ENCODE measurements around the gene MIOX. TPM values are rescaled to one million over a fixed set of nuclear protein-coding genes. Genes with fewer than 3 reads are reported as not detected.
A peak's percentile ranks its signal among the peaks of the same experiment; 100 is the strongest.

The MIOX gene
- total and polyA plus RNA-seq, 10 of the 15 experiments (the other 5 are each of a cell fraction or from before 2014, with no cell fraction given) = 0.10 to 0.31 TPM; not detected in 8

DNA sequence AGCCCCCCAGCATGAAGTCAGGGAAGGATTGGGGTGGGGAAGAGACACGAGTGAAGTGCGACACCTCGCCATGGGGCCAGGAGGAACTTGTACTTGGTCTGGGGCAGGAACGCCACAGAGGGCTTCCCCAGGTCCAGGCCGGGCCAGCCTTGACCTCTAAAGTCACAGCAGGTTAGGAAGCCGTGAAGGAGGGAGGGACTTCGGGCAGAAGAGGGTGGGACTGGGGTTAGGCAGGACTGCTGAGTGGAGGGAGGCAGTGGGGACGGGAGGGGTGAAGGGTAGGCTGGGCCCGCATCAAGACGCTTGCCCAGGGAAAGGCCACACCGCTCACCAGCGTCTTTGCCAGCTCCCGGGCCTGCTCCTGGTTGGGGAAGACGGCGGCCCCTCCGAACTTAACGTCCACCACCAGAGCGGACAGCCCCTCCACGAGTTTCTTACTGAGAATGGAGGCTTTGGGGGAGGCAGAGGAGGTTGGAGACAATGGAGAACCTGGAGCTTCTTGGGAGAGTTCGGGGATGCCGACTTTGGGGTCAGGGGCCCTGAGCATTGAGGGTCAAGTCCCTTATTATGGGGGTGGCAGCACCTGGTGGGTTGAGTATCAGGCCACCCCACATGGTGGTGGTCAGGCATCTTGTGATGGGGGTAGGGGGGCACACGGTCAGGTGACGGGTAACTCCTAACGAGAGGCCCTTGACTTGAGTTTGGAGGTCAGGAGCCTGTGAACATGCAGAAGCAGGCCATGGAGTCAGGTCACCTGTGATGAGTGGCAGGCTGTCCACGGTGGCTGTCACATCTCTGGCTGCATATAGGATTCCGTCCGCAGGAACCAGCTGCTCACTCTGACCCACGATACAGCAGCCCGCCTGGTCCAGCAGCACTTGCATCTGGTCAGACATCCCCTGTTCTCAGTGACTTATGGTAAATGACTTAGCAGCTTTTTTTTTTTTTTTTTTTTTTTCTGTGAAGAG lies 40.5 kb downstream of the MIOX start (continued):
- TF ChIP-seq NR2C1 (IDR thresholded peaks at IDR 0.05) (no peak), ASH2L (IDR thresholded peaks at IDR 0.05; ENCODE audit: borderline replicate concordance, low read depth) (no peak), HDGF (IDR thresholded peaks at IDR 0.05) (peak; percentile 96), EP300 (IDR thresholded peaks at IDR 0.05; ENCODE audit: borderline replicate concordance in 1 of 2, control insufficient read depth in 1 of 2, low read depth in 2 of 2, low read length in 2 of 2) (no peak), YY1 (IDR thresholded peaks at IDR 0.05; ENCODE audit: low read depth, low read length) (no peak), GATAD2B (conservative IDR thresholded peaks at IDR 0.05; ENCODE audit: low read depth) (no peak), STAT1 (conservative IDR thresholded peaks at IDR 0.05) (no peak), ZNF622 (IDR thresholded peaks at IDR 0.05) (no peak), RFX5 (IDR thresholded peaks at IDR 0.05; ENCODE audit: low read depth, low read length) (no peak), KAT2A (conservative IDR thresholded peaks at IDR 0.05; ENCODE audit: control insufficient read depth, low read depth, low read length) (no peak), ETV6 (conservative IDR thresholded peaks at IDR 0.05 in 1 of 2, IDR thresholded peaks at IDR 0.05 in 1 of 2; ENCODE audit: borderline replicate concordance in 1 of 2, low read depth in 1 of 2) (no peak), ZNF274 (IDR thresholded peaks at IDR 0.05; ENCODE audit: insufficient read depth, insufficient read length) (no peak), IKZF2 (IDR thresholded peaks at IDR 0.05) (no peak; a peak in 1 of 4 replicates), PML (IDR thresholded peaks at IDR 0.05; ENCODE audit: low read length) (no peak), SRF (IDR thresholded peaks at IDR 0.05; ENCODE audit: low read depth in 2 of 2, low read length in 2 of 2) (no peak), BHLHE40 (IDR thresholded peaks at IDR 0.05; ENCODE audit: borderline replicate concordance in 1 of 2, low read depth in 2 of 2, low read length in 1 of 2) (peak in 1 of 2 experiments; percentile 25; a peak in 1 of 4 replicates), HDAC2 (IDR thresholded peaks at IDR 0.05) (no peak), SIN3A (IDR thresholded peaks at IDR 0.05; ENCODE audit: low read depth, low read length) (no peak), POLR2AphosphoS2 (IDR thresholded peaks at IDR 0.05; ENCODE audit: low read depth, low read length) (peak; percentile 91), TAF1 (IDR thresholded peaks at IDR 0.05; ENCODE audit: borderline replicate concordance, low read depth, low read length) (0 out of 2 replicates have a peak, but pooled peaks have one; percentile 8), POLR2A (IDR thresholded peaks at IDR 0.05; ENCODE audit: low read depth, low read length) (no peak), BMI1 (IDR thresholded peaks at IDR 0.05; ENCODE audit: borderline replicate concordance) (no peak), STAT3 (IDR thresholded peaks at IDR 0.05; ENCODE audit: low read depth, low read length) (no peak)
- TF ChIP-seq, protein P1, sequence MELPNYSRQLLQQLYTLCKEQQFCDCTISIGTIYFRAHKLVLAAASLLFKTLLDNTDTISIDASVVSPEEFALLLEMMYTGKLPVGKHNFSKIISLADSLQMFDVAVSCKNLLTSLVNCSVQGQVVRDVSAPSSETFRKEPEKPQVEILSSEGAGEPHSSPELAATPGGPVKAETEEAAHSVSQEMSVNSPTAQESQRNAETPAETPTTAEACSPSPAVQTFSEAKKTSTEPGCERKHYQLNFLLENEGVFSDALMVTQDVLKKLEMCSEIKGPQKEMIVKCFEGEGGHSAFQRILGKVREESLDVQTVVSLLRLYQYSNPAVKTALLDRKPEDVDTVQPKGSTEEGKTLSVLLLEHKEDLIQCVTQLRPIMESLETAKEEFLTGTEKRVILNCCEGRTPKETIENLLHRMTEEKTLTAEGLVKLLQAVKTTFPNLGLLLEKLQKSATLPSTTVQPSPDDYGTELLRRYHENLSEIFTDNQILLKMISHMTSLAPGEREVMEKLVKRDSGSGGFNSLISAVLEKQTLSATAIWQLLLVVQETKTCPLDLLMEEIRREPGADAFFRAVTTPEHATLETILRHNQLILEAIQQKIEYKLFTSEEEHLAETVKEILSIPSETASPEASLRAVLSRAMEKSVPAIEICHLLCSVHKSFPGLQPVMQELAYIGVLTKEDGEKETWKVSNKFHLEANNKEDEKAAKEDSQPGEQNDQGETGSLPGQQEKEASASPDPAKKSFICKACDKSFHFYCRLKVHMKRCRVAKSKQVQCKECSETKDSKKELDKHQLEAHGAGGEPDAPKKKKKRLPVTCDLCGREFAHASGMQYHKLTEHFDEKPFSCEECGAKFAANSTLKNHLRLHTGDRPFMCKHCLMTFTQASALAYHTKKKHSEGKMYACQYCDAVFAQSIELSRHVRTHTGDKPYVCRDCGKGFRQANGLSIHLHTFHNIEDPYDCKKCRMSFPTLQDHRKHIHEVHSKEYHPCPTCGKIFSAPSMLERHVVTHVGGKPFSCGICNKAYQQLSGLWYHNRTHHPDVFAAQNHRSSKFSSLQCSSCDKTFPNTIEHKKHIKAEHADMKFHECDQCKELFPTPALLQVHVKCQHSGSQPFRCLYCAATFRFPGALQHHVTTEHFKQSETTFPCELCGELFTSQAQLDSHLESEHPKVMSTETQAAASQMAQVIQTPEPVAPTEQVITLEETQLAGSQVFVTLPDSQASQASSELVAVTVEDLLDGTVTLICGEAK (IDR thresholded peaks at IDR 0.05; ENCODE audit: borderline replicate concordance) = no peak
- TF ChIP-seq, protein P2, sequence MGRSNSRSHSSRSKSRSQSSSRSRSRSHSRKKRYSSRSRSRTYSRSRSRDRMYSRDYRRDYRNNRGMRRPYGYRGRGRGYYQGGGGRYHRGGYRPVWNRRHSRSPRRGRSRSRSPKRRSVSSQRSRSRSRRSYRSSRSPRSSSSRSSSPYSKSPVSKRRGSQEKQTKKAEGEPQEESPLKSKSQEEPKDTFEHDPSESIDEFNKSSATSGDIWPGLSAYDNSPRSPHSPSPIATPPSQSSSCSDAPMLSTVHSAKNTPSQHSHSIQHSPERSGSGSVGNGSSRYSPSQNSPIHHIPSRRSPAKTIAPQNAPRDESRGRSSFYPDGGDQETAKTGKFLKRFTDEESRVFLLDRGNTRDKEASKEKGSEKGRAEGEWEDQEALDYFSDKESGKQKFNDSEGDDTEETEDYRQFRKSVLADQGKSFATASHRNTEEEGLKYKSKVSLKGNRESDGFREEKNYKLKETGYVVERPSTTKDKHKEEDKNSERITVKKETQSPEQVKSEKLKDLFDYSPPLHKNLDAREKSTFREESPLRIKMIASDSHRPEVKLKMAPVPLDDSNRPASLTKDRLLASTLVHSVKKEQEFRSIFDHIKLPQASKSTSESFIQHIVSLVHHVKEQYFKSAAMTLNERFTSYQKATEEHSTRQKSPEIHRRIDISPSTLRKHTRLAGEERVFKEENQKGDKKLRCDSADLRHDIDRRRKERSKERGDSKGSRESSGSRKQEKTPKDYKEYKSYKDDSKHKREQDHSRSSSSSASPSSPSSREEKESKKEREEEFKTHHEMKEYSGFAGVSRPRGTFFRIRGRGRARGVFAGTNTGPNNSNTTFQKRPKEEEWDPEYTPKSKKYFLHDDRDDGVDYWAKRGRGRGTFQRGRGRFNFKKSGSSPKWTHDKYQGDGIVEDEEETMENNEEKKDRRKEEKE (IDR thresholded peaks at IDR 0.05) = no peak
